CD1c-positive myeloid dendritic cell (primary cell): ENCODE measurements around the gene HEATR3.

Experiments
- DNase-seq: peaks from one replicate; pipeline ENCODE4 v3.0.0-alpha.2; 2016; ENCODE audit errors: extremely low spot score

Gene HEATR3

DNA sequence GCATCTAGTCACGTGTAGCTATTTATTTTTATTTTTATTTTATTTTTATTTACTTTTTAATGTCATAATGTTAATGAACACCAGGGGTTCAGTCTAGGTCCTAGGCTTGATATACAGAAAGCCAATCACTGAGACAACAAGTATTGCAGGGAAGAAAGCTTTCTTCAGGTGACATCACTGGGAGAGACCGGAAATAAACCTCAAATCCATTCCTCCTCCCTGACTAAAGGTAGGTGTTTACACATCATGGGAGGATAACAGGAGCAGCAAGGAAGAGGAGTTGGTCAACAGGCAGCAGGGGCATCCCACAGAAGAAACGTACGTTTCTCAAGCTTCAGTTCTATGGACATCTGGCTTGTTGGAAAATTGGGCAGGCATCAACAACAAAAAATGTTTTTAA, 9.5 kb upstream of the HEATR3 start:
- DNase-seq, result no peak

DNA sequence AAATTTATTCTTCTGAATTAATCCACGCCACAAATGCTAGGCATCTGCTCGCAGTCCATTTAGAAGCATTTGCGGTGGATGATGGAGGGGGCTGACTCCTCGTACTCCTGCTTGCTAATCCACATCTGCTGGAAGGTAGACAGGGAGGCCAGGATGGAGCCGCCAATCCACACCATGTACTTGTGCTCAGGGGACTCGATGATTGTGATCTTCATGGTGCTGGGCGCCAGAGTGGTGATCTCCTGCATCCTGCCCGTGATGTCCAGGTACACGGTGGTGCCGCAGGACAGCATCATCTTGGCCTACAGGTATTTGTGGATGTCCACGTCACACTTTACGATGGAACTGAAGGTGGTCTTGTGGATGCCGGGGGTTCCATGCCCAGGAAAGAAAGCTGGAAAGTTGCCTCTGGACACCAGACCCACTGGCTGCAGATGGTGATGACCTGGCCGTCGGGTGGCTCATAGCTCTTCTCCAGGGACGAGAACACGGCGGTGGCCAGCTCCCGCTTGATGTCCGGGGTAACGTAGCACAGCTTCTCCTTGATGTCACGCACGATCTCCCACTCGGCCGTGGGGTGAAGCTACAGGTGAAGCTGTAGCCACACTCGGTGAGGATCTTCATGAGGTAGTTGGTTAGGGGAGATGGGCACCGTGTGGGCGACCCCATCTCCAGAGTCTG, 7.5 kb upstream of the HEATR3 start:
- DNase-seq, result no peak

DNA sequence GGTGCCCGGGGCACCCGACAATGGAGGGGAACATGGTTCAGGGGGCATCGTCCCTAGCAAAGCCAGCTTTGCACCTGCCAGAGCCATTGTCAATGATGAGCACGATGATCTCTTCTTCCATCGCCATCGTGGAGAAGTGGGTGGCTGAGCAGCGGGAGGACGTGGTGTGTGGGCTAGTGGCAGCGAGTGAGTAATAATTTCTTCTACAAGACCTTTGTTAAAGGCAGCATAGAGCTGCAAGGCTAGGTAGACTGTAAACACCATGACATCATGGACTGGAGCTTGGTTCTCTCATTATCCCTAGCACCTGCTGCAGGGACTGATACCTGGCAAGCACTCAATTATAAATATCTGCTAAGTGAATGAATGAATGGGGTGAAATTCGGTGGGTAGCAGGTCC, 6.7 kb upstream of the HEATR3 start:
- no peak for DNase-seq

DNA sequence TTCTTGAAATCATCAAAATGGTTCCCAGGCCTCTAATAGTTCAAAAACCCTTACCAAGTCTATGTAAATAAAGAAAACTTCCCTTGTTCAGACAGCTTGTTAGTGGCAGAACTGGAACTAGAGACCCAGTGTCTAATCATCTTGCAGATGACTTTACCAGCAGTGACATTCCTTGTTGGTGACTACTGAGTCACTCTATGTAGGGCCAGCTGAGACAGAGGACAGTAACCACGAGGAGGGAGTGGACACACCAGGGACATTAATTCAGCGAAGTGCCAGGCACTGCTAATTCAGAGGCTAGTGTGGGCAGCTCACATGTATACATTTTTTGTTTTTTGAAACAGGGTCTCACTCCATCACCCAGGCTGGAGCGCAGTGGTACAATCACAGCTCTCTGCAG, 6.1 kb upstream of the HEATR3 start:
- DNase-seq, result no peak

DNA sequence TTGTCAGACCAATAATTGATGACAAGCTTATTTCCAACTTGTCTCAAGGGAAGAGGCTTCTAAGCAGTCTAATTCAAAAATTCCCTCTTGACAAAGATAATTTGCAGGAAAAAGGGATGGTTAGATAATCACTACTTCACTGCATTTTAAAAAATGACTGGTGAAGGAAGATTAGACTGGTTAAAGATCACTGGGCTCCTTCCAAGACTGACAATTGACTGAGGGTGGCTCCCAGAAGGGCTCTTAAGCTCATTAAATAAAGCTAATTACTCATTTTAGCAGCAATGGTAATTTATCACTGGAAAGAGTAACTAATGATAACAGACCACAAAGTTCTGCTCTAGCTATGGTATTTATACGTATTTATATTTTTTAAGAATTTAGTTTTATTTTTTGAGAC, 4.4 kb upstream of the HEATR3 start:
- no peak for DNase-seq

DNA sequence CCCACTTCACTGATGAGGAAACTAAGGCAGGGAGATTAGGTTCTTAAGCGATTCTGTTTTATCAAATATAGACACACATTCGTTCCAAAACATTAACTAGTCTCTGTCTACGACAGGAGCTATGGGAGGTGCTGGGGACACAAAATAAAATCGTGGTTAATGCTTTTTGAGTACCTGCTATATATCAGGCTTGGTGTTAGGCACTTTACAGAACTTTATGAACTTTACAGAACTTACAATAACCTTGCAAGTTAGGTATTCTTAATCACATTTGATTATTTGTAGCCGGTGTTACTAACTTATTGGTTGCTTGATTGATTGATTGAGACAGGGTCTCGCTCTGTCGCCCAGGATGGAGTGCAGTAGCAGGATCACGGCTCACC, 538 bp upstream of the HEATR3 start:
- DNase-seq, result no peak

DNA sequence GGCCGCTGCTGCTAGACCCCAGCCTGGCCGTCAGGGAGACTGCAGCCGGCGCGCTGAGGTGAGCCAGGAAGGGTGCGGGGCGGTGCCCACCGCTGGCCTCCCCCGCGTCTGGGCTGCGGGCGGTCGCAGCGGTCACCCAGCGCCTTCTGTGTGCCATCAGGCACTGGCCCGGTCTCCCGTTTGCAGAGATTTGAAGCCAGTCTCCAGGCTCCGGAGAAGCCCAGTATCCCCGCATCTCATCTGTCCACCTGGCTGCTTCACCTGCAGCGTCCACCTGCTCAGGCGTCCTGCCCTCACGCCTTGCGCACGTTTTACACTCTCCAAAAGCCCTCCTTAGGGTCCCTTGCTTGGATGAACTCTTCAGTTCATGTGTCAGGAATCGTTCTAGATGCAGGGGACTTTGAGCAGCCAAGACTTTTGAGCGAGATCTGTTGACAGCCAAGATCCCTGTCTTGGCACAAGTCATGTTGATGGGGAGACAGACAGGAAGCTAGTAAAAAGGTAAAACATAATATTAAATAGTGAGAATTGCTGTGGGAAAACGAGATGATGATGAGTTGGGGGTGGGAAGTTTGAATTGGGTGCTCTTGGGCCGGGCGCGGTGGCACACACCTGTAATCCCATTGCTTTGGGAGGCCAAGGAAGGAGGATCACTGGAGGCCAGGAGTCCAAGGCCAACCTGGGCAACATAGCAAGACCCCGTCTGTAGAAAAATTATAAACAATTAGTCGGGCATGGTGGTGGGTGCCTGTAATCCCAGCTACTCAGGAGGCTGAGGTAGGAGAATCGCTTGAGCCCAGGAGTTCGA, 916 bp downstream of the HEATR3 start:
- no peak for DNase-seq

DNA sequence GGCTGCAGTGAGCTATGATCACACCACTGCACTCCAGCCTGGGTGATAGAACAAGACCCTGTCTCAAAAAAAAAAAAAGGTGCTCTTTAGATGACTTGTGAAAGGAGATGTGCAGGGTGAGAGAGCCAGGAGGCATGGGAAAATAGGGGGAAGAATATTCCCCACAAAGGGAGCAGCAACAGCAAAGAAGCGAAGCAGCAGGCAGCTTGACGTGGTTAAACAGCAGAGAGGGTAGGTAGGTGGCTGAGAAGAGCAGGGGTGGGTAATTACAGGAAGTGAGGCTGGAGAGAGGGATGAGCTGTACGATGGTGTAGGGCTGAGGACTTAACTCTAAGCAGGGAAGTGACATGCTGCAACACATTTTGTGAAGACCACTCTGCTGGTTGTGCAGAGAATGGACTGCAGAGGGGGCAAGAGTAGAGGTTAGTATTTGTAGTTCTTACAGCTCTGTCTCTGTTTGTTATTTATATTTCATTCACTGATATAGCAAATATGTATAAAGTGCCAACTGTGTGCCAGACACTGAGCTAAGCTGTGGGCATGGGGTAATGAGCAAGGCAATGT, 1.6 kb downstream of the HEATR3 start:
- peak; percentile 46 for DNase-seq

DNA sequence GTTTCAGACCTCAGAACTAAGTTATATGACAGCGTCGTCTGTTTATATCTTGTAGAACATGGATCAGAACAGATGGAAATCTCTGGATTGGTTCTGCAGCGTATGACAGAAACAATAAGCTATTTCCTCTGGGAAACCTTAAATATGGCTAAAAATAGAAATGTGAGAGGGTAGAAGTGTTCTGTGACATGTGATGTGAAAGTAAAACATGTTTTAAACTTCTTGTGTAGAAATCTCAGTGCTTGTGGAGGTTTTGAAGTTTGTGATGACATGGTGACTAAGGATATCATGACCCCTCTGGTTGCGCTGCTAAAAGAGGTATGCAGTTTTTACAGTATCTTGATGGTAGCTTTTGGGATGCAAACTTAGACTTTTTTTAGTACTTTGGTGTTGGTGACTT, 2.8 kb downstream of the HEATR3 start:
- DNase-seq, result no peak

DNA sequence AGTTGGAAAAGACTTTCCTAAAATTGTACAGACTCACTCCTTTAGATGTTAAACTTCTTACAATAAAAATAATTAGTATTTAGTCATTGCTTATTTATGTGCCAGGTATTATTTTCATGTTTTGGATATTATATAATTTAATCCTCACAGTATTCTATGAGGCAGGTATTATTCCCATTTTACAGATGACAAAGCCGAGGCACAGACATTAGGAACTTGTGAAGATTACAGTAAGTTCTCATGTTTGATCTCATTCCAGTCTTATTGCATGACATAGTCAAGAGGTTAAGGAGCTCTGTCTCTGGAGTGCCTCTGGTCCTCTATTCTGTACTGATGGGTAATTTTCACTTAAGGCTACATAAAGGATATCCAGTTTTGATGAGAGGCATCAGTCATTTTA, 3.3 kb downstream of the HEATR3 start:
- no peak for DNase-seq

DNA sequence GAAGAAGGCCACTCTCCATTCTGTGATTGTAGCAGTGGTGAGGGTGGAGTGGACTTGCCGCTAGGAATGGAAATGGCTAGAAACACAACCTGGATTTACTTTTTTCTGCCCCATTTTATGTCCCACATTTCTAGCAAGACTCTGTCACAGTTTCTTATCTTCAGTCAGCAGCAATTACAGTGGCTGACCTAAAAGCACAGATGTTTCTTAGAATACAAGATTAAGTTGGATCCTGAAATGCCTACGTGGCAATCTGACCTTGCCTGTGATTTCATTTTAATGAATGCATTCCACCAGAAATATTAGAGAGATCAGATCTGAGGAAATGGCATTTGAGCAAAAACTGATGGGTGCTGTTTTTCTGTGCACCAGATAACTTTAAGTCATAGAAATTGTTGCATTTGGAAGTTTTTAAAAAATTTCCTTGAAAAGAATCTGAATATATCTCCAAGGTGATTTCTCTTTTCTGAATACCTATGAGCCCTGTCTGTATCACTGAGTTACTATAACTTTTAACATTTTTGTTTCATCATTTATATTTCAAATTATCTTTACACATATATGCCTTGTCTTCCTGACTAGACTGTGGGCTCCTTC, 5.4 kb downstream of the HEATR3 start:
- DNase-seq, result no peak

DNA sequence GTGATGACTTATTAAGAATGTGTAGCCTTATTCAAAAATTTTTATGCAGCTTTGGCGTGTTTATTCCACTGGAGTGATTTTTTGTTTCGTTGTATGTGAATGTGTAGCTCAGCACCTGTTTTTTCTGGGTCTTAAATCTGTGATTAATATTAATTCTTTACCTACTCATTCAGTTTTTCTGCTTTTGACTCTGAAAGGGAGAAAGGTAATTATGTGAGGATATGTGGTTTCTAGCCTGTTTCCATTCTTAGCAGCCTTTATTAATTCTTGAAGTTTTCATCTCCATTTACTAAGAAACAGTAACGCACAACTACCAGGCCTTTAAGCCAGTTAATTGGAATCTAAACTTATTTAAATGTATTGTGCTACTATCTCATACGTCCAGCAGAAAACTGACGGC, 7.0 kb downstream of the HEATR3 start:
- DNase-seq, result no peak

DNA sequence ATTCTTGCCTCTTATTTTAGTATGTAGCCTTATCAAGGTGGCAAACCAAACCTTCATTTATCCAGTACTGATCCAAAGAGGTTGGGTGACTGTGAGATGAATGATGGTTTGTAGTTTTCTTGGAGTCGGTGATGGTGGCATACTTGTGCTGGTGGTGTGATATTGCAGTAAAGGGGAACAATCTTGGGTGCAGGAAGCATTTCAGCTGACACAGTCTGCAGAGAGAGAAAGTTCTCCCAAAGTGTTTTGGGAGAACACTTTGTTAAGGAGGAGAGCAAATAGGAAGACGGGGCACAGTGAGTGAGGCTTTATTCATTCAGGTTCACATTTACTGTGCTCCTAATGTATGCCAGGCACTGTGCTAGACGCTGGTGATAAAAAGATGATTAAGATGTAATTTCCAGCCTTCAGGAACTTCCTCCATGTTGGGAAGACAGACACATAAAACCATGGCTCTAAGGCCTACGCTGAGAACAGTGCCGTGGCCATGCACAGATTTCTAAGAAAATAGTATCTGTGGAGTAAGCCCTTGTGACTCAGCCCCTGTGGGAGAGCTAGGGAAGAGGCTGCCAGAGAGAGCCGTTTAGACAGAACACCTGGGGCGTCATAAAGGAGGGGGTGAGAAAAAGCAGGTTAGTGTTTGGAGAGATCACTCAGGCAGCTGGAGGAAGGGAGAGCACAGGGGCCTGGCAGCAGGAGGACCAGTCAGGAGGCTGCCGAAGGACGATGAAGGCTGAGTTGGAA, 13.8 kb downstream of the HEATR3 start:
- no peak for DNase-seq

DNA sequence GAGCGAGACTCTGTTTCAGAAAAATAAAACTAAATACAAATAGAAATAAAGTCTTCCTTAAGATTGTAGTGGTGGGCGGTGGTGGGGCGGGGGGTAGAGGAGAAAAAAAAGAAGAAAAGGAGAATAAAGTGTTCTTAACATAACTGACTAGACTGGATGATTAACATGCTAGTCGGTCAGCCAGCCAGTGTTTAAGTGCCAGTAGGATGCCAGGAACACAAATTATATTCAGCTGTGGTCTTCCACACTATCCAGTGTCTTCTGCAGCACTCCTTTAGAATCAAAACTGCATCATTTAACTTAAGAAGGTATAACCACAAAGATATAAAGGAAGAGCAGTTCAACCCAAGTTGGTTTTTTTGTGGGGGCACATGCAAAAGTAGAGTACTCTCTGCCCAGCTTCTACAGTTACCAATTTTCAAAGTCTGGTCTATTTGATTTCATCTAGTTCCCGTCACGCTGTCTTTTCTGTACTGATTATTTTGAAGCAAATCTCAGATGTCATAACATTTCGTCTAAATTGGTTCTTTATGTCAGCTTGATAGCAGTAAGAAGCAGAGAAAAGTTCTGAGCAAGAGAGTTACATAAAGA, 15.8 kb downstream of the HEATR3 start:
- DNase-seq, result no peak

DNA sequence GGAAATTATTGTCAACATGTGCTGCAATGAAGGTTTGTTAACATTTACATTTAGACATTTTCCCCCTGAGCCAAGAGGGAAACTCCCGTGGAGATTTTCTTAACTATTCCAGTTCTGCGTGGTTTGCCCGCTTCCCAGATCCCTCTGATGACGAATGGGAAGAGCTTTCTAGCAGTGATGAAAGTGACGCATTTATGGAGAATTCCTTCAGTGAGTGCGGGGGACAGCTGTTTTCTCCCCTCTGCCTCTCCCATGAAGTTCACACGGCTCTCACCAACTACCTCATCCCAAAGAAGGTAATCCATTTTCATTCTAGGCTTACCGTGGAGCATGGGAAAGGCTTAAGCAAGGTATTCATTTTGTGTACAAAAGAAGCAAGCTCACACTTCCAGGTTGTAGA, 18.2 kb downstream of the HEATR3 start:
- no peak for DNase-seq

DNA sequence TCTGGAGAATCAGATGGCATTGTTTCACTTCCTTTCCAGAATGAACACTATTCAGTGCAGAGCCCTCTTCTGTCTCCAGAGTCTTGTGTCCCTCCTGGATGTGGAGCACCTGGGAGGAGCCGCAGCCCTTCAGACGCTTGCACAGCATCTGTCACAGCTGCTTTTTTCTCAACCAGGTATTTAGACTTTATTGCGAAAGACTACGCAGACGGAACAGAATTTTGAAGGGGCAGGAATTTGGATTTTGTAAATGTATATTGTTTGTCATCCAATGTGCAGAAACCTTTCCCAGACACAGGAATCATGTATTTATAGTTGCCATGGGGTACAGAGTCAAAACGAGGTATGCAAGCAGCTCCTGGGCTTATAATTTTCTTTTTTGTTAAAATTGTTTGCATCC, 20.4 kb downstream of the HEATR3 start:
- DNase-seq, result peak; percentile 28

DNA sequence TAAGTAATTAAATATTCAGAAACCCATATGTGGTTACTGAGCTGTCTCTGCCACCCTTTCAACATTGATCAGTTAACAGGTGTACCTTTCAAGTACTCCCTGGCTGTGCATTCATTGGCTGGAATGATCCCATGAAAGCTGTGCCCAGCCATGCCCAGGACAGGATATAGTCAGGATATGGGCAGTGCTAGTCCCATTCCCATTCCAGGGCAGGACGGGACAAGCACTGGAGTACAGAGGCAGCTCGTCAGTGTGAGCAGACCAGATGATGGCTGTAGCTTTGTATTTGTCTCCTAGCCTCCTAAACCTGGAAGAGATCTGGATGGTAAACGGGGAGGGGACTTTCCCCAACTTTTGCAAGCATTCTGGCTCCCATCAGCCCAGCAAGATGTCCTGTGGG, 22.5 kb downstream of the HEATR3 start:
- DNase-seq, result no peak

DNA sequence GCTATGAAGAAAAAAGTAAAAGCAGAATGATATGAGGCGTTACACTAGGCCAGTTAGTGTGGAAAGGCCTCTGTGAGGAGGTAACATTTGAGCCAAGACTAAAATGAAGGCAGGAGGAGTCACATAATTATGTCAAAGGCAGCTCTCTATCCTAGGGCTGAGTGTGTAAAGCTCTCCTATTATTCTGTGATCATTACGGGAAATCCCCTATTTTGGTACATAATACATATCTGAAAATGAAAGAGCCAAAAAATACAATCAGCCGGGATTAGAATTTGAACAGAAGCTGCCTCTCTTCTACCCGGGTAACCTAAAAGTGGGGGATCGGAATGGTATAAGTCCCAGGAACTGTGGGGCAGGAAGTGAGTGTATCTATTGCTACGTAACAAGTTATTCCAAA, 27.1 kb downstream of the HEATR3 start:
- DNase-seq, result no peak

DNA sequence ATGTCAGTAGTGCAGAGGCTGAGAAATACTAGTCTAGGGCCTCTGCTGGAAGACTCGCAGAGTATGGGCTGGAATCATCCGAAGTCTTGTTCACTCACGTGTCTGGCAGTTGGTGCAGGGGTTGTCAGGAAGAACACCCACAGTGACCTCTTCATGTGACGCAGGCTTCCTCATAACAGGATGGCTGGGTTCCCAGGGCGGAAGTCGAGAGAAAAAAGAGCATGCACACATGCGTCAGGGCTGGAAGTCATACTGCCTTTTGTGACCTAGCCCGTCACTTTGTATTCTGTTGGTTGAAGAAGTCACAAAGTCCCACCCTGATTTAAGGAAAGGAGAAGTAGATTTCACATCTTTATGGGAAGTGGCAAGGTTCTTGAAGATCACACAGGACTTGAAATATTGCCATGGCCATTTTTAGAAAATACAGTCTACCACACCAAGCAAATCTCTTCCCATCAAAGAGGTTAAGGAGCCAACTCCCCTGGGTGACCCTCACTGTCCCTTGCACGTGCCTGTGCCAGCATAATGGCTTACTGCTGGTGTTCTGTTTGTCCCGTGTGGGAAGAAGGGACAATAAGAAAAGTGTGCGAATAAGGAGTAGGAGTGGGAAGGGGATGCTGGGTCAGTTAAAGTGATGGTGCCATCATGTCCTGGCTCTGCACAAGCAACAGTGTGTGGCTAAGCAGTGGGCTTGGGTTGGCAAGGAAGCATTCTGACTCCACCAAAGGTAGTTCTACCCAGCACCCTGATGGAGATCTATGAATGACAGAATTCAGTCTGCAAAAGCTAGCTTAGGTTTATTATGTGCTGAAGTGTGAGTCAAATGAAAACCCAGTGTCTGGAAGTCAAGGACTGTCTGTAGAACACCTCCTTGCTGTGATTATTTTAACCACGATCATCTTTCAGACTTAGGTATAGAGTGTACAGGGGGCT, 28.1 kb downstream of the HEATR3 start:
- DNase-seq, result peak; percentile 96

DNA sequence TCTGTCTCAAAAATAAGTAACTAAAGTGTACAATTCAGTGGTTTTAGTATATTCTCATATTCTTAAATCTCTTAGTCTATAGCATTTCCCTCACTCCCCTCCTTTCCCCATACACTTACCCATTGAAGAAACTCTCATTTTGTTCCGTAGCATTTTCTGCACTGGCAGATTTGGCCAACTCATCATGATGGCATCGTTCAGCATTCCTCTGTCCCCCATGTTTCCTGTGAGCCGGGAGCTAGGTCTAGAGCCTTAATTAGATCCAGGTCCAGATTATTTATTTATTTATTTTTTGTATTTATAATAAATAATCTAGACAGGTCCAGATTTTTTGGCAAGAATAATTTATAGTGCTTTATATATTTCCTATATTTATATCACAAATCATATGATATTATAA, 31.0 kb downstream of the HEATR3 start:
- no peak for DNase-seq
